DMS53 treated with DMSO at 0.1 percent for 48 hours (cell line): Measurements from ENCODE around the gene FBF1.
"Not testable (repeated sequence)": the region's sequence is repeated elsewhere in the genome, so short reads cannot be mapped to it uniquely, and the experiment has no call there.

ENCODE experiments used
- DNase-seq: peaks from one replicate; lab custom pipeline; 2025; ENCODE audit not compliant: unreplicated experiment; lab: John Stamatoyannopoulos, UW

FBF1 gene, protein sequence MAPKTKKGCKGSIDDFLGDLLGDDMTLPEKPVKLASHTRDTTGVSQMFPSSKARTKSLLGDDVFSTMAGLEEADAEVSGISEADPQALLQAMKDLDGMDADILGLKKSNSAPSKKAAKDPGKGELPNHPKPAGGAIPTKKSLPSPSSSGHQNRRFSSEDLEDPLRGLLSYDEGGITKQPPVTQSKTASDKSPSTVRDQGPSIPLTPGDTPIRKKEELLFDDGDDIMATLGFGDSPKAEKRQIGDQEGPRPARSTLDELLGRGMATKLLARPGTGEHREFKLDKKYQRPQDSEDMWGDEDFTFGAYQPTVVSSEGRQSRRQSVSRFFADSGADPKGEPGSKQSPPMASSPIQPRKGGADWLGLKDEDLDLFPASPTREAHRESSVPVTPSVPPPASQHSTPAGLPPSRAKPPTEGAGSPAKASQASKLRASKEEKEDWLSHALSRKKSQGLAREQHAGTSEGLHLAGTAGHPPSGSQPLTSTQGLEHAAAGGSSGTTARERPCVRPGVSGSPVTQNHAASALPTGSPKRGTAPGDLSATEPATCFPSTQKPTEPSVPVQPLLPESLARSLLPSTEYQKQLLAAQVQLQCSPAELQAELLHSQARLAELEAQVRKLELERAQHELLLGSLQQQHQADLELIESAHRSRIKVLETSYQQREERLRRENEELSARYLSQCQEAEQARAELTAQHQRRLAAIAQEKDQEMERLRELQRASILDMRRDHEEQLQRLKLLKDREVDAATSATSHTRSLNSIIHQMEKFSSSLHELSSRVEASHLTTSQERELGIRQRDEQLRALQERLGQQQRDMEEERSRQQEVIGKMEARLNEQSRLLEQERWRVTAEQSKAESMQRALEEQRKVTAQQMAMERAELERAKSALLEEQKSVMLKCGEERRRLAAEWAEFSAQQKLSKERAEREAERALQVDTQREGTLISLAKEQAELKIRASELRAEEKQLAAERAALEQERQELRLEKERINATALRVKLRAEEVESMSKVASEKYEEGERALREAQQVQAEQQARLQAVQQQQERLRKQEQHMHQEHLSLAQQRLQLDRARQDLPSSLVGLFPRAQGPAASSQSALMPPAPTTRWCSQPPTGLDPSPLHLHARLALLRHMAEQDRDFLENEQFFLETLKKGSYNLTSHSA

GRCh38 chr17:75940727-75941441 is at the start of gene FBF1:
Gene FBF1, minus strand, starts transcription at chr17:75941042. Its CDS starts 2,893 bp downstream, at chr17:75938149.
- peak; percentile 96 for DNase-seq

- DNase-seq, result no peak
Observed at GRCh38 chr17:75987041-75987440, 46.2 kb upstream of the FBF1 start.

DNA sequence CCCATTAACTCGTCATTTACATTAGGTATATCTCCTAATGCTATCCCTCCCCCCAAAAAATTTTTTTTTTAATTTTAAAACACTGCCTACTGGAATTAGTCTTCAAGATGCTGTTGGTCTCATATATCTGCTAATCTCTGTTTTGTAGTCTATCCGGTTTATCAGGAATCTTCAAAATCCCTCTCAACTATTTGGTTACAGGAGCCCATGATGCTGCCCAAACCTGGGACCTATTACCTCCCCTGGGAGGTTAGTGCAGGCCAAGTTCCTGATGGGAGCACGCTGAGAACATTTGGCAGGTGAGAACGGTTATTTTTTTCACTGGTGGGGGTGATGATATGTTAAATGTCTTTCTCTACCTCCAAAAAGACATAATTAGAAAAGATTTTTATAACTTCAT is 45.1 kb upstream of the FBF1 start:
- no peak for DNase-seq

DNA sequence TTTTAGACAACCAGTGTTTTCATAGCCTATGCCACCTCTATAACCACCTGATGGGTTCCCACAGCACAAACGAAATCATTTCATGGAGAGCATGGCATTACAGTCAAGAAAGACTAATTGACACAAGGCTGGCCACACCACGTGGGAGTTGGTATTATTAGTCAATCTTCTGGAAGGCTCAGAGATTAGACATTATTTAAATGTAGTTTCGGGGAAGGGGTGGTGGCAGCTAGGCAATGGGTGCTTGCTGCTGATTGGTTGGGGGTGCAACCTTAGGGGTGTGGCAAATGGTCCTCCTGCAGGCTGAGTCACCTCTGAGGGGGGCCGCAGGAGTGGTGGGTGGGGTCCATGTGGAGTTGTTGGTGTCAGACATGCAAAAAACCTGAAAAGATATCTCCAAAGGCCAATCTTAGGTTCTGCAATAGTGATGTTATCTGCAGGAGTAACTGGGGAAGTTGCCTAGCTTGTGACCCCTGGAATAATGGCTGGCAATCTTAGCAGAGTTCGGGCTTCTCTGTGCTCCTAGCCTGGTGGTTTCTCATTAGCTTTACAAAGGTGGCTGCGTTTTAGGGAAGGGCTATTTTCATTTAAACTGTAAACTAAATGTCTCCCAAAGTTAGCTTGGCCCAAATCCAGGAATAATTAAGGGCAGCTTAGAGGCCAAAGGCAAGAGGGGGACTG is 42.8 kb upstream of the FBF1 start:
- DNase-seq, result no peak

GRCh38 chr17:75981019-75981615 is 40.3 kb upstream of the FBF1 start:
- DNase-seq, result no peak

DNA sequence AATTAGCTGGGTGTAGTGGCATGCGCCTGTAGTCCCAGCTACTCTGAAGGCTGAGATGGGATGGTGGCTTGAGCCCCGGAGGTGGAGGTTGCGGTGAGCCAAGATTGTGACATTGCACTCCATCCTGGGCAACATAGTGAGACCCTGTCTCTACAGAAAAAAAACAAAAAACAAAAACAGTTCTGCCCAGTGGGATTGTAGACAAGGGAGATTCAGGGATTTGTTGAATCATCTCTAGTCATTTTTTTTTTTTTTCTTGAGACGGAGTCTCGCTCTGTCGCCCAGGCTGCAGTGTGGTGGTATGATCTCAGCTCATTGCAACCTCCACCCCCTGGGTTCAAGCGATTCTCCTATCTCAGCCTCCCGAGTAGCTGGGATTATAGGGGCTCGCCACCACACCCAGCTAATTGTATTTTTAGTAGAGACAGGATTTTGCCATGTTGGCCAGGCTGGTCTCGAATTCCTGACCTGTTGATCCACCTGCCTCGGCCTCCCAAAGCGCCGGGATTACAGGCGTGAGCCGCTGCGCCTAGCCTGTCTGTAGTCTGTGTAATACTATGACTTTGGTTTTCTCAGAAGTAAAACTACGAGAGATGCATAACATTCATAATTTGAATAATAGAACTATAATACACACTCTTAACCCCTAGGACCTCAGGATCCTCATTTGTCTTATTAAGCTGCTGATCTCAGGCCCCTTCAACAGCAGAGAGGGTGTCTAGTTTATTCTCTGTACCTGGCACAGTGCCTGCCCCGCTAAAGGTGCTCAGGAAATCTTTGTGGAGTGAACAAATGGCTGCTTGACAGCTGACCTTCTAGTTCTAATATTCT is 39.6 kb upstream of the FBF1 start:
- no peak for DNase-seq

DNA sequence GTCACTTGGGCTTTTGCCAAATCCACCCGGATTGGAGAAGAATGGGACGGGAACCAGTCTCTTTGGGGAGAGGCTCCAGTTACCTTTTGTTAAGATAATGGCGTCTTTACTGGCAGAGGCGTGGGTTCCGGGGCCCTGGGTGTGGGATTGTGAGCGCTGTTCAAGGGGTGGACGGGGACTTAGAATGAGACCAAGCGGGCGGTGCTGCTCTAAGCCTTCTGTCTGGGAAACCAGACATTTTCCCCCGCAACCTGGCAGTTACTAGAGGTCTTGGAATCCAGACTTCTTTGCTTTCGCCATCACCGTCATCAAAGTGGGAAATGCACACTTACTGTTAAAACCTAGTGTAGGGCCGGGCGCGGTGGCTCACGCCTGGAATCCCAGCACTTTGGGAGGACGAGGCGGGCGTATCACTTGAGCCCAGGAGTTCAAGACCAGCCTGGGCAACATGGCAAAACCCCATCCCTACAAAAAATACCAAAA is 38.9 kb upstream of the FBF1 start:
- DNase-seq, result no peak

DNA sequence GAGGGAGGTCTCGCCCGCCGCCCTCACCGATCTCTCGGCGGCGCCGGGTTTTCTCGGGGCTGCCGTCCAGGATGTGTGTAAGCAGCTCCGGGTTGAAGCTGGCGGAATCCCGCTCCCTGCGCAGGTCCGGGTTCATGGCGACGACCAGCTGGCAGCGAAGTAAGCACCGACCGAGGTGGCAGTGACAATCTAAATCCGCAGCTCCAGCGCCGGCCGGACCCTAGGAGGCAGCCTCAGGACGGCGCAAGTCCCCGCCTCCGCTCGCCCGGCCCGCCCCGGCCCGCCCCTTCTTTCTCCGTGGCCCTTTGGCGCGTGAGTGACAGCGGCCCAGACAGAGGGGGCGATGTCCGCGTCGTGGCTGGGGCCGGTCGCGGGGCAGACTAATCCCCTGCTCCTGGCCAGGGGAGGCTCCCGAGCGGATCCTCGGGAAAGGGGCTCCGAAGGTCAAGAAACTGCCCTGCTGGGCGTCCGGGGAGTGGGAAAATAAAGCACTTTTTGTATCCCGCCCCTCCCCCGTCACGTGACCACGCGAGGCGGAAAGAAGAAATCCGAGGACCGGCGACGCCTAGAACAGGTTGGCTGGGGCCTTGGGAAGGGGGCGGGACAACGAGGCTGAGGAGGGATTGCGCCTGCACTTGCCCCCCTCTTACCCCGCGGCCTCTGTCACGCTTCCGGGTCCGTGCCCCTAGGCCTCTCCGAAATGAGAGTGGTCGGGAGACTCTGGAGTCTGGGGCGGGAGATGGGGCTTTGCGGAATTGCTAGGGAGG is 38.3 kb upstream of the FBF1 start, which contains the start of the genes ACOX1 and TEN1:
ACOX1 (minus strand) TSS at position 229 of the 767 bp plus-strand sequence; CDS start at position 136, 93 bp downstream.
TEN1 (plus strand) TSS at position 303 of the 767 bp plus-strand sequence. CDS start 6,953 bp downstream, outside the sequence.
- peak; percentile 87 for DNase-seq

- no peak for DNase-seq
Observed at GRCh38 chr17:75976175-75976848, 35.5 kb upstream of the FBF1 start.

DNA sequence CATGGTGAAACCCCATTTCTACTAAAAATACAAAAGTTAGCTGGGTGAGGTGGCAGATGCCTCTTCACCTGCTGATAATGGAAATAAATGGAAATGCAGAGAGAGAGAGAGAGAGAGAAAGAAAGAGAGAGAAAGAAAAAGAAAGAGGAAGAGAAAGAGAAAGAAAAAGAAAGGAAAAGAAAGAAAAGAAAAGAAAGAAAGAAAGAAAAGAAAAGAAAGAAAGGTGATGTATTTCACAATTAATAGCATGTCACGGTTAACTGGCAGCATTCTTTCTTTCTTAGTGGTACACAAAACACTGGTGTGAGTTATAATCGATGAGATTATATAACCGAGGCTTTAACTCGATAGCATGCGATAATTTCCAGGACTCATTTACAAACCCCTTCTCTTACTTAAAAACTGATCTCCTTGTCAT is 34.9 kb upstream of the FBF1 start:
- no peak for DNase-seq

GRCh38 chr17:75975187-75975586 is 34.3 kb upstream of the FBF1 start:
- DNase-seq, result not testable (repeated sequence)

GRCh38 chr17:75970626-75971025 is 29.8 kb upstream of the FBF1 start:
- no peak for DNase-seq

DNA sequence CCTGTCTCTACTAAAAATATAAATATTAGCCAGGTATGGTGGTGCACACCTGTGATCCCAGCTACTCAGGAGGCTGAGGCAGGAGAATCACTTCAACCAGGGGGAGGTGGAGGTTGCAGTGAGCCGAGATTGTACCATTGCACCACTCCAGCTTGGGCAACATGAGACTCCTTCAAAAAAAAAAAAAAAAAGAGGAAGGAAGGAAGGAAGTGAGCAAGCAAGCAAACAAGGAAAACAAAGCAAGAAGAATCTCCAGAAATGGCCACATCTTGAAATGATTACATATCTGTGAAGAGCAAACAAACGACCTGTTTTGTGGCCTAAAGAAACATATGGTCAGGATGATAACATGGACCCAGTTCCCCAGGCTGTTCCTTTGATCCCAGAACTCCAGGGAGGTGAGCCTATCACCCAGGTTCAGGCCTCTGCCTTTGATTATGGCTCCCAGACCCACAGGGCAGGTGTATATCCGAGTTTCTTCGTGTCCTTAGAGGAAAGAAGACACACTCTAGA is 29.2 kb upstream of the FBF1 start:
- DNase-seq, result peak; percentile 30

DNA sequence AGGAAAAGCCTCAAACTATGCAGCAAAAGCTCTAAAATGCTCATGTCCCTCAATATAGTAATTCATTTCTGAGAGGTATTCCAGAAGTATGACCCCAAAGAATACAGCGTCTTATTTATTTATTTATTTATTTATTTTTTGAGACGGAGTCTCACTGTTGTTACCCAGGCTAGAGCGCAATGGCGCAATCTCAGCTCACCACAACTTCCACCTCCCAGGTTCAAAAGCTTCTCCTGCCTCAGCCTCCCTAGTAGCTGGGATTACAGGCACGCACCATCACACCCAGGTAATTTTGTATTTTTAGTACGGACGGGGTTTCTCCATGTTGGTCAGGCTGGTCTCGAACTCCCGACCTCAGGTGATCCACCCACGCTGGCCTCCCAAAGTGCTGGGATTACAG is 28.2 kb upstream of the FBF1 start:
- not testable (repeated sequence) for DNase-seq

DNA sequence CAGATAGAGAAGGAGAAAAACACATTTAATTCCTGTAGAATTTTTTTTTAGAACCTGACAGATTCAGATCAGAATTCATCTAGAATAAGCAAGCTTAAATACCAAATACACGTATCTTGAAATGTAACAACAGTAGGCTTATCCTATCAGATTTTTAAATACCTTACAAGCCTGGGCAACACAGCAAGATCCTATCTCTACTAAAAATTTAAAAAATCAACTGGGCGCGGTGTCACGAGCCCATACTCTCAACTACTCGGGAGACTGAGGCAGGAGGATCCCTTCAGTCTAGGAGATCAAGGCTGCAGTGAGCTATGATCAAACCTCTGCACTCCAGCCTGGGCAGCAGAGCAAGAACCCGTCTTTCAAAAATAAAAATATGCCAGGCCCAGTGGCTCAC is 24.6 kb upstream of the FBF1 start:
- no peak for DNase-seq

DNA sequence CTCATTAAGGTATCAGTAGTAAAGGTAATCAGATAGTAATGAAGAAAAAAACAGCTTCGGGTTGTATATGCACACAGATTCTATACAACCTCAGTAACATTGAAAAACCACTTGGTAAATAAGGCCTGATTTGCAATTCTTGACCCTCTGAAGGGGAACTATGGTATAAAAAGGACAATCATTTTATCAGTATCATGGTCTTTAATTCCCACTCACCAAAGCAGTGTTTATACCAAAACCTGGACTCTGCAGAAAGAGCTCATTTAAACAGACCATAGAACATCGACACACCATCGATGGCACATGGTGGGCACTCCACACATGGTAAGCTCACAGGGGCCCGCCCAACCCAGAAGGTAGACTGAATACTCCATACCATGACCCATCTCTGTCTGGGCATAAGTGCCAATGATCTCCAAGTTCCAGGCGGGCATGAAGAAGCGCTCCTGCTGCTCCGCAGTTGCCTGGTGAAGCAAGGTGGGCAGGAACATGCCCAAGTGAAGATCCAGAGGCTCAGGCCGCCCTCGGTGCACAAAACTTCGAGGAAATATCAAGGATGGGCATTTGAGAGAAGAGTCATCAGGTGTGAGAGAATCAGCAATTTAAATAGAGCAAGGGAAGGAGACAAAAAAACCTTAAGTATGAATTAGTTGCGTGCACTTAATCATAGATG is 19.1 kb upstream of the FBF1 start:
- DNase-seq, result no peak
